ENCODE results near the gene APRT.

The APRT gene

DNA sequence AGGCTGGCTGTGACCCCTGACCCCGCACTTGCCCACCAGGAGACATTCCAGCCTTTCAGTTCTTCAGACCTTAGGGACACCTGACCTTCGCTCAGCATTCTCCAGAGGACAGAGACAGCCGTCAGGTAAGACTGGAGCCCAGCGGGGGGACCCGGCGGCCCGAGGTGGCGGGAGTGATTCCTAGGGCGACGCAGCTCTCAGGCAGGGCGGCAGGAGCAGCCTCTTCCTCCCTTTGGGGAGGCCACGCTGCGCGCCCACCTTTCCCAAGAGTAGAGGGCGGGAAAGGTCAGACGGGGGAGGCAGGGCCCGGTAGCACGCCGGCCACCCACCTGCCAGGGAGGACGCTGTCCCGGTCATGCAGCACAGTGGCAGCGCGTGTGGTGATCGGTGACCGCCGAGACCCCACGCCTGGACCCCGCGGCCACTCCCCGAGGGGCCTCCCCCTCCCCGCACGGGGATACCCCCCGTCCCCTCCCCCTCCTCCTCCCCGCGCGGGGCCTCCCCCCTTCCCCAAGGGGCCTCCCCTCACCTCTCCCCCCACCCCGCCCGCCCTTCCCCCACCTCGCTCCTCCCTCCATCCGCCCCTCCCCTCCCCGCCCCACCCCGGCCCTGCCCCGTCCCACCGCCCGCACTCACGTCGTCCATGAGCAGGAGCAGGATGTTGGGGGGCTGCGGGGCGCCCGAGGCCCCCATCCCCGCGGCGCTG lies 44.5 kb upstream of the APRT start:
- TF ChIP-seq, protein P1, sequence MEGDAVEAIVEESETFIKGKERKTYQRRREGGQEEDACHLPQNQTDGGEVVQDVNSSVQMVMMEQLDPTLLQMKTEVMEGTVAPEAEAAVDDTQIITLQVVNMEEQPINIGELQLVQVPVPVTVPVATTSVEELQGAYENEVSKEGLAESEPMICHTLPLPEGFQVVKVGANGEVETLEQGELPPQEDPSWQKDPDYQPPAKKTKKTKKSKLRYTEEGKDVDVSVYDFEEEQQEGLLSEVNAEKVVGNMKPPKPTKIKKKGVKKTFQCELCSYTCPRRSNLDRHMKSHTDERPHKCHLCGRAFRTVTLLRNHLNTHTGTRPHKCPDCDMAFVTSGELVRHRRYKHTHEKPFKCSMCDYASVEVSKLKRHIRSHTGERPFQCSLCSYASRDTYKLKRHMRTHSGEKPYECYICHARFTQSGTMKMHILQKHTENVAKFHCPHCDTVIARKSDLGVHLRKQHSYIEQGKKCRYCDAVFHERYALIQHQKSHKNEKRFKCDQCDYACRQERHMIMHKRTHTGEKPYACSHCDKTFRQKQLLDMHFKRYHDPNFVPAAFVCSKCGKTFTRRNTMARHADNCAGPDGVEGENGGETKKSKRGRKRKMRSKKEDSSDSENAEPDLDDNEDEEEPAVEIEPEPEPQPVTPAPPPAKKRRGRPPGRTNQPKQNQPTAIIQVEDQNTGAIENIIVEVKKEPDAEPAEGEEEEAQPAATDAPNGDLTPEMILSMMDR (IDR thresholded peaks at IDR 0.05; ENCODE audit: control extremely low read depth, extremely low read depth, low read depth, missing control alignments) = no peak
- CTCF ChIA-PET = interaction anchor here (0.6 to 2.7 kb wide), 7 partner anchors 17 to 360 kb away, joined by 3 to 37 read pairs (median 5); partner anchors contain the start of gene APRT
- no peak for DNase-seq (ENCODE audit: extremely low spot score)
- POLR2A ChIA-PET = interaction anchor here (0.6 kb wide), 1 partner anchor 269 kb away, joined by 4 read pairs; no protein-coding TSS in a partner anchor

DNA sequence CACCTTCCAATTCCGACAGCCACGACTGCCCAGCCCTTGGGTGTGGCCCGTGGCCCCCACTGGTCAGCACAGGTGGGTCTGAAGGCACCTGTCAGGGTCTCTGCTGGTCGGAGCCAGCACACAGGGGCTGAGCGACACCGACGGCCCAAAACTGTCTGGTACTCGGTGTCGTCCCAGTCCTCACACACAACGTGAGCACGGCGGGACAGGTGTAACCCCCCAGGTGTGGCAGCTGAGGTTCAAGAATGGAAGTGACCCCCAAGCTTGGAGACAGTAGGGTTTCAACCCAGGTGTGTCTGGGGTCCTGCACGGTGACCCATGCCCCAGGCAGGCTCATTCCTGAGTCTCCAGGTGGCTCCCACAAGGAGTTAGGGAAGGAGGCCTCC lies 44.0 kb upstream of the APRT start:
- ChIA-PET POLR2A (interaction anchor here (1.0 kb wide), 1 partner anchor 45 kb away, joined by 3 read pairs; no protein-coding TSS in a partner anchor), CTCF (no interaction called here)
- TF ChIP-seq, protein P1 (IDR thresholded peaks at IDR 0.05; ENCODE audit: control extremely low read depth, extremely low read depth, low read depth, missing control alignments) = no peak
- no peak for DNase-seq (ENCODE audit: extremely low spot score)

DNA sequence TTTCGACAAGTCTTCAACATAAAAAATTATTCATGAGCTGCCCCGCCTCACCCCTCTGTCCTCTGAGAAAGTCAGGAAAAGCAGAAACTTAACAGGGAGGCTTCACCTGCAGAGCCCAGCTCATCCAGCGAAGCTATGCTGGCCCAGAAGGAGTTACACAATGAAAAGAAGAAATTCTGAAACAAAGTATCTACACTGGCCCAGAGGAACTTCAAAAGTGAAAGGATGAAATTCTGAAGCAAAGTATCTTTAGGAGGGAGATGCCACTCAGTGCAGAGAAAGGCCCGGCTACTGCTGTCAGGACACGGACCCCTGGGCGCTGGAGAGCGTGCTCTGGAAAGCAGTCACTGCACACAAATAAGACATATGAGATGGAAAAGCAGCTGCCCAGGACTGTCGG lies 43.4 kb upstream of the APRT start:
- CTCF ChIA-PET = interaction anchor here (0.9 to 1.3 kb wide), 2 partner anchors 40 to 43 kb away, joined by 3 to 4 read pairs; partner anchors contain the start of gene APRT
- no peak for DNase-seq (ENCODE audit: extremely low spot score)
- POLR2A ChIA-PET = interaction anchor here (0.6 to 1.0 kb wide), 2 partner anchors 44 to 83 kb away, joined by 3 to 4 read pairs; no protein-coding TSS in a partner anchor
- TF ChIP-seq, protein P1 (IDR thresholded peaks at IDR 0.05; ENCODE audit: control extremely low read depth, extremely low read depth, low read depth, missing control alignments) = no peak

DNA sequence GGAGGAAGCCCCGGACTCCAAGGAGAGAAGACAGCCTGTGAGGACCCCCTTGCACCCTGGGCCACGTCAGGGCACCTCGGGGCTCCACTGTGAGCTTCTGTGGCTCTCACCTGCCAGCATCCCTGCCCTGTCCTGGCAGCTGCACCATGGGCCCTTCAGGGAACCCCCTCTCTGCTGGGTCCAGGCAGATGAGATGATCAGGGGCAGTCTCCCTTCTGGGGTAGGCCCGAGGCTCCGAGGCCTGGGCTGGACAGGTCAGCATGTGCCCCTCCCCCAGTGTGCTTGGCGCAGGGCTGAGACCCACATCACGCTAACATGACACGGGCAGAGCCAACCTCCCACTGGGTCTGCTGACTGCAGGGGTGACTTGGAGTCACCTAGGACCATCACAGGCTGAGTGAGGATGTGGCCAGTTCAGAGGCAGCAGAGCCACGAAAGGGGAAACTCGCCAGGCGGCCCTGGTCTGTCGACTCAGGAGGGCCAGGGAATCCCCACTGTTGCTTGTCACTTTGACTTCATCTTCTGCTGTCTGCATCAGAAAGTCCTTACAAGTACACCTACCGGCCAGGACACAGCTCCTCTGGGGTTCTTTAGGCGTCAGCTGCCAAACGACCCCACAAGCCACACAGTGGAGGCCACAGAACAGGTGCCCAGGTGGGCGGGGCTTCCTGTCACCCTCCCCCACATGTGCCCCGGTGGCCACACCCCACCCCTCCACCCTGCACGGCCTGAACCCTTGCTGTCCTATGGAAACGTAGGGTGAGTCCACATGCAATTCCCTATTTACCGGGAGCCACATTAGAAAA lies 42.8 kb upstream of the APRT start:
- ChIA-PET CTCF (interaction anchor here (0.9 to 1.8 kb wide), 4 partner anchors 11 to 42 kb away, joined by 3 to 4 read pairs (median 4); partner anchors contain the start of genes APRT and PABPN1L), POLR2A (interaction anchor here (0.6 to 1.0 kb wide), 2 partner anchors 43 to 82 kb away, joined by 3 to 4 read pairs; no protein-coding TSS in a partner anchor)
- DNase-seq (ENCODE audit: extremely low spot score) = peak; percentile 70
- TF ChIP-seq, protein P1 (IDR thresholded peaks at IDR 0.05; ENCODE audit: control extremely low read depth, extremely low read depth, low read depth, missing control alignments) = no peak

DNA sequence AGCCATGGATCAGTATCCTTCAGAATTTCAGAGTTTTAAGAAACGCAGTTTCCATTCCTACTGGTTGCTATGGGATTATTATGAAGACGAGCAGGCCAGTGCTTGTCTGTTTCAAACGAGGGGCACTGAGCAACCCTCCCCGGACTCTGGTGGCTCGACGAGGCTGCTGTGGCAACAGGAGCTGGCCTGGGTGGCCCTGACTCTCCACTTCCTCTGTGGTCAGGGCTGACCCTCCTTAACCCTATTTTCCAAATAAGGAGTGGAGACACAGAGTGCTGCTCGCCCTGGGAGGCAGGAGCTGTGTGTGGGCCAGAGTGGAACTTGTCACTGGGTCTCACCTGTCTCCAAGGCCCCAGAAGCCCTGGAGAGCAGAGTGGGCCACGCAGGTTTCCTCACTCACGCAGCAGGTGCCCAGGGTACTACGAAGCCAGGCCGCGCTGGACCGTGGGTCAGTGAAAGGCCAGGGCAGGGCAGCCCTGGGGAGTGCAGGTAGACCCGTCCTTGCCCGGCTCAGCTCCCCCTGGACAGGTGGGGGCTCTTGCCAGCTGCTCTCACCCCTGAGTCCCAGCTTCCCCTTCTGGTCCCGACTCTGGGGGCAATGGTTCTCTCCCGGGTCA lies 41.7 kb upstream of the APRT start:
- ChIA-PET POLR2A (no interaction called here), CTCF (interaction anchor here (1.0 to 1.8 kb wide), 3 partner anchors 12 to 116 kb away, joined by 3 to 4 read pairs (median 3); partner anchors contain the start of gene PABPN1L)
- TF ChIP-seq, protein P1 (IDR thresholded peaks at IDR 0.05; ENCODE audit: control extremely low read depth, extremely low read depth, low read depth, missing control alignments) = no peak
- DNase-seq (ENCODE audit: extremely low spot score) = no peak

DNA sequence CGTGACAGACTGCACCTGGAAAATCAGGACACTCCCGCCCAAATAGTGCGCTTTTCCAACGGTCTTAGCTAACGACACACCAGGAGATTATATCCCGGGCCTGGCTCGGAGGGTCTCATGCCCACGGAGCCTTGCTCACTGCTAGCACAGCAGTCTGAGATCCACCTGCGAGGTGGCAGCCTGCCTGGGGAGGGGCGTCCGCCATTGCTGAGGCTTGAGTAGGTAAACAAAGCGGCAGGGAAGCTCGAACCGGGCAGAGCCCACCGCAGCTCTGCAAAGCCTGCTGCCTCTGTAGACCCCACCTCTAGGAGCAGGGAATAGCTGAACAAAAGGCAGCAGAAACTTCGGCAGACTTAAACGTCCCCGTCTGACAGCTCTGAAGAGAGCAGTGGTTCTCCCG lies 39.9 kb upstream of the APRT start:
- ChIA-PET CTCF (interaction anchor here (0.9 to 2.6 kb wide), 4 partner anchors 12 to 53 kb away, joined by 3 to 8 read pairs (median 4); no protein-coding TSS in a partner anchor), POLR2A (no interaction called here)
- TF ChIP-seq, protein P1 (IDR thresholded peaks at IDR 0.05; ENCODE audit: control extremely low read depth, extremely low read depth, low read depth, missing control alignments) = no peak
- no peak for DNase-seq (ENCODE audit: extremely low spot score)

Data from GM10248 (cell line).